ENCODE data around the gene DOCK2. TPM values are rescaled to one million over a fixed set of nuclear protein-coding genes. Genes with fewer than 3 reads are reported as not detected.

The DOCK2 gene
- total RNA-seq, 1 experiment from 2014 or later, result 2.2 TPM

DNA sequence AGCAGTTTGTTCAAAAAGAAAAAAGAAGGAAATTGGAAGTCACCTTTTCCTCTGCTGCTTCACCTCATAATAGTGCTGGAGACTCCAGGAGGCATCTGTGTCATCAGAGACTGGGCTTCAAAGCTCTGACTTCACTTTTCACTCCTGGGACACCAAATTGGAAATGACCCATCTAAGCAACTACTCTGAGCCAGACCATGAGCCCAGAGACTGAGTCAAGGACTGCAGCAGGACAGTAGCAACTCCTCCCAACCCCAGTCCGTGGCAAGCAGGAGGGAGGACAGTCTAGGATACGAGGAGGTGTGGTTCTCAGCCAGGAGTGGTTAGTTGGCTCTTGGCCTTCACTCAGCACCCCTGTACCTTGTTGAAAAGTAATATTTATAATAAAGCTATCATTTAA lies 211.7 kb downstream of the DOCK2 start:
- no peak for DNase-seq (ENCODE audit: low spot score)

DNA sequence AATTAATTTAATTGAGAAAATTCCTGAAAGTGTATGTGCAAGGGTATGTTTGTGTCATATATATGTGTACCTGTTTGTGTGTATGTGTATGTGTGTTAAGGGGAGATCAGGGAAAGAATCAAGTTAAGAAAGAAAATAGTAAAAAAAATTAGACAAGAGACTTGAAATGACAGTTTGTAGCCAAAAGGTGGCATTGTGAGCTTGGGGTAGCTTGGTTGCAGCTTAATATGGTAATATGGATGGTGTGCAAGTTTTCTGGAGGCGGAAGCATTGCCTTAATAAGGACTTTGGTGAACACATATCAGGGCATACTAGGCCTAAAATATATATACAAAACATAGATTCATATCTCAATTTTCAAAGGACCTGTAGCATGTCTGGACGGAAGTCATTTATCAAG lies 213.3 kb downstream of the DOCK2 start:
- BruUV-seq (replicated peaks), result no TSS peak
- Histone ChIP-seq H3K27me3 (replicated peaks; ENCODE audit: insufficient read depth, low read depth, low read length, poor library complexity) (no peaks in the 10 kb centered on the region), H3K4me1 (ENCODE audit: insufficient read depth, low read length, poor library complexity, severe bottlenecking) (no peaks in the 10 kb centered on the region), H3K4me3 (ENCODE audit: low read depth, low read length, poor library complexity, severe bottlenecking) (no peak overlapping the region), H3K9me3 (ENCODE audit: low read depth, low read length, poor library complexity, severe bottlenecking) (no peaks in the 10 kb centered on the region), H3K36me3 (ENCODE audit: insufficient read depth, low read length, poor library complexity, severe bottlenecking) (no peaks in the 10 kb centered on the region), H3K27ac (ENCODE audit: low read depth, low read length, poor library complexity, severe bottlenecking) (no peak overlapping the region)
- DNase-seq (ENCODE audit: low spot score), result peak; percentile 4
- ChIA-PET CTCF (no interaction called here), POLR2A (ENCODE audit: low non-redundant PET) (no interaction called here)
- TF ChIP-seq, protein P1, sequence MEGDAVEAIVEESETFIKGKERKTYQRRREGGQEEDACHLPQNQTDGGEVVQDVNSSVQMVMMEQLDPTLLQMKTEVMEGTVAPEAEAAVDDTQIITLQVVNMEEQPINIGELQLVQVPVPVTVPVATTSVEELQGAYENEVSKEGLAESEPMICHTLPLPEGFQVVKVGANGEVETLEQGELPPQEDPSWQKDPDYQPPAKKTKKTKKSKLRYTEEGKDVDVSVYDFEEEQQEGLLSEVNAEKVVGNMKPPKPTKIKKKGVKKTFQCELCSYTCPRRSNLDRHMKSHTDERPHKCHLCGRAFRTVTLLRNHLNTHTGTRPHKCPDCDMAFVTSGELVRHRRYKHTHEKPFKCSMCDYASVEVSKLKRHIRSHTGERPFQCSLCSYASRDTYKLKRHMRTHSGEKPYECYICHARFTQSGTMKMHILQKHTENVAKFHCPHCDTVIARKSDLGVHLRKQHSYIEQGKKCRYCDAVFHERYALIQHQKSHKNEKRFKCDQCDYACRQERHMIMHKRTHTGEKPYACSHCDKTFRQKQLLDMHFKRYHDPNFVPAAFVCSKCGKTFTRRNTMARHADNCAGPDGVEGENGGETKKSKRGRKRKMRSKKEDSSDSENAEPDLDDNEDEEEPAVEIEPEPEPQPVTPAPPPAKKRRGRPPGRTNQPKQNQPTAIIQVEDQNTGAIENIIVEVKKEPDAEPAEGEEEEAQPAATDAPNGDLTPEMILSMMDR (conservative IDR thresholded peaks at IDR 0.05; ENCODE audit: low read depth, low read length), result peak; percentile 34; the same call in 1 of the 2 replicates
- no peak for TF ChIP-seq EZH2 (IDR thresholded peaks at IDR 0.05; ENCODE audit: borderline replicate concordance, low read depth, low read length, poor library complexity, severe bottlenecking)
- intact Hi-C loops (cut with micrococcal nuclease; ENCODE audit: unreplicated experiment), result no loop called here

More for the DNA sequence above, 211.7 kb downstream of the DOCK2 start:
- POLR2A ChIA-PET (ENCODE audit: low non-redundant PET), result no interaction called here
- Histone ChIP-seq H3K9me3 (ENCODE audit: low read depth, low read length, poor library complexity, severe bottlenecking) (no peaks in the 10 kb centered on the region), H3K27me3 (replicated peaks; ENCODE audit: insufficient read depth, low read depth, low read length, poor library complexity) (no peaks in the 10 kb centered on the region), H3K4me1 (ENCODE audit: insufficient read depth, low read length, poor library complexity, severe bottlenecking) (no peaks in the 10 kb centered on the region), H3K36me3 (ENCODE audit: insufficient read depth, low read length, poor library complexity, severe bottlenecking) (no peaks in the 10 kb centered on the region), H3K27ac (ENCODE audit: low read depth, low read length, poor library complexity, severe bottlenecking) (no peak overlapping the region), H3K4me3 (ENCODE audit: low read depth, low read length, poor library complexity, severe bottlenecking) (no peak overlapping the region)
- TF ChIP-seq, protein P1 (conservative IDR thresholded peaks at IDR 0.05; ENCODE audit: low read depth, low read length), result no peak
- TF ChIP-seq EZH2 (IDR thresholded peaks at IDR 0.05; ENCODE audit: borderline replicate concordance, low read depth, low read length, poor library complexity, severe bottlenecking), result no peak
- CTCF ChIA-PET, result no interaction called here
- intact Hi-C loops (cut with micrococcal nuclease; ENCODE audit: unreplicated experiment), result no loop called here
- BruUV-seq (replicated peaks), result no TSS peak

DNA sequence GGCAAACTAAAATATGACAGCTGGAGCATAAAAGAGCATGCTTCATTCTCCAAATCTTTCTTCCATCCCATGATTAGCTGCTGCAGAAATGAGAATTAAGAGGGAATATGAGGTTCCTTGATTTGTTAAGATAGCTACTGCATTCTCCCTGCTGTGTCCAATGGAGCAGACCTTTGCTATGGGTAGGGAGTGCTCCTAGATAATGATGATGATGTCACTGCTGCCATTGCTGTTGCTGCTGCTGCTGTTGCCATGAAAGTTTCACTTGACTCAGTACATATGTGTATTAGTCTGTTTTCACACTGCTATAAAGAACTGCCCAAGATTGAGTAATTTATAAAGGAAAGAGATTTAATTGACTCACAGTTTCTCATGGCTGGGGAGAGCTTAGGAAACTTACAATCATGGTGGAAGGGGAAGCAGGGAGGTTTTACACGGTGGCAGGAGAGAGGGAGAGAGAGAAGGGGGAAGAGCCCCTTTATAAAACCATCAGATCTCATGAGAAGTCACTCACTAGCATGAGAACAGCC lies 214.3 kb downstream of the DOCK2 start:
- no peaks in the 10 kb centered on the region for H3K4me1 ChIP-seq (ENCODE audit: insufficient read depth, low read length, poor library complexity, severe bottlenecking)
- no peaks in the 10 kb centered on the region for H3K27me3 ChIP-seq (replicated peaks; ENCODE audit: insufficient read depth, low read depth, low read length, poor library complexity)
- CTCF ChIA-PET, result no interaction called here
- no peaks in the 10 kb centered on the region for H3K36me3 ChIP-seq (ENCODE audit: insufficient read depth, low read length, poor library complexity, severe bottlenecking)
- BruUV-seq (replicated peaks), result no TSS peak
- TF ChIP-seq, protein P1 (conservative IDR thresholded peaks at IDR 0.05; ENCODE audit: low read depth, low read length), result no peak
- TF ChIP-seq EZH2 (IDR thresholded peaks at IDR 0.05; ENCODE audit: borderline replicate concordance, low read depth, low read length, poor library complexity, severe bottlenecking), result no peak
- intact Hi-C loops (cut with micrococcal nuclease; ENCODE audit: unreplicated experiment), result no loop called here
- POLR2A ChIA-PET (ENCODE audit: low non-redundant PET), result no interaction called here
- H3K27ac ChIP-seq (ENCODE audit: low read depth, low read length, poor library complexity, severe bottlenecking), result no peak overlapping the region
- no peak for DNase-seq (ENCODE audit: low spot score)
- no peaks in the 10 kb centered on the region for H3K9me3 ChIP-seq (ENCODE audit: low read depth, low read length, poor library complexity, severe bottlenecking)
- no peak overlapping the region for H3K4me3 ChIP-seq (ENCODE audit: low read depth, low read length, poor library complexity, severe bottlenecking)

Measured in A673 (cell line).